Right renal pelvis (tissue), 4 donors: Measurements from ENCODE around the gene POLE. TPM values are rescaled to one million over a fixed set of nuclear protein-coding genes. Genes with fewer than 3 reads are reported as not detected.

Experiments used
- DNase-seq, 4 donors: peaks; one replicate each; pipeline ENCODE4 v3.0.0-alpha.2; 2013; ENCODE audit warnings: low read depth in 4 of 4, low spot score in 3 of 4, missing footprints in 1 of 4
- polyA plus RNA-seq, 4 donors: library from polyadenylated mRNA; unstranded; fragments of 120-200 nt; gene quantifications; one replicate each; pipeline ENCODE4 v1.2.1, GENCODE V29; 2013; ENCODE audit not compliant: insufficient read length in 4 of 4

POLE gene
- polyA plus RNA-seq, 4 donors, result 40.5 to 47.5 (median 45.6) TPM

- DNase-seq, result no peak
These were observed 68.5 kb downstream of the POLE start, which contains the start of gene P2RX2 for GRCh38 chr12:132618683-132619043. Gene P2RX2, plus strand, starts transcription at chr12:132618776. Its CDS starts 41 bp downstream, at chr12:132618817.

- DNase-seq, result no peak
These were observed 69.1 kb downstream of the POLE start for GRCh38 chr12:132617822-132618682.

- DNase-seq, result no peak
These were observed 69.9 kb downstream of the POLE start for GRCh38 chr12:132617135-132617701.

GRCh38 chr12:132615579-132616038 lies 71.5 kb downstream of the POLE start:
- DNase-seq, result no peak

- peak in 1 of 4 donors; percentile 77 for DNase-seq
These were observed 72.1 kb downstream of the POLE start for GRCh38 chr12:132614861-132615578.

DNA sequence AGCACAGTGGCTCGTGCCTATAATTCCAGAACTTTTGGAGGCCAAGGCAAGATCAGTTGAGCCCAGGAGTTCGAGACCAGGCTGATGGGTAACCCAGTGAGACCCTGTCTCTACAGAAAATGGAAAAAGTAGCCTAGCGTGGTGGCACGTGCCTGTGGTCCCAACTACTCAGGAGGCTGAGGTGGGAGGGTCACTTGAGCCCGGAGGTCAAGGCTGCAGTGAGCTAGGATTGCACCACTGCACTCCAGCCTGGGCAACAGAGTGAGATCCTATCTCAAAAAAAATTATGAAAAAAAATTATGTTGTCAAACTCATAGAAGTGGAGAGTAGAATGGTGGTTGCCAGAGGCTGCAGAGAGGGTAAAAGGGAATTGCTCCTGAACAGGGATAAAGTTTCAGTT lies 73.1 kb downstream of the POLE start:
- DNase-seq, result no peak

GRCh38 chr12:132611620-132612019 lies 75.5 kb downstream of the POLE start:
- DNase-seq, result no peak

DNA sequence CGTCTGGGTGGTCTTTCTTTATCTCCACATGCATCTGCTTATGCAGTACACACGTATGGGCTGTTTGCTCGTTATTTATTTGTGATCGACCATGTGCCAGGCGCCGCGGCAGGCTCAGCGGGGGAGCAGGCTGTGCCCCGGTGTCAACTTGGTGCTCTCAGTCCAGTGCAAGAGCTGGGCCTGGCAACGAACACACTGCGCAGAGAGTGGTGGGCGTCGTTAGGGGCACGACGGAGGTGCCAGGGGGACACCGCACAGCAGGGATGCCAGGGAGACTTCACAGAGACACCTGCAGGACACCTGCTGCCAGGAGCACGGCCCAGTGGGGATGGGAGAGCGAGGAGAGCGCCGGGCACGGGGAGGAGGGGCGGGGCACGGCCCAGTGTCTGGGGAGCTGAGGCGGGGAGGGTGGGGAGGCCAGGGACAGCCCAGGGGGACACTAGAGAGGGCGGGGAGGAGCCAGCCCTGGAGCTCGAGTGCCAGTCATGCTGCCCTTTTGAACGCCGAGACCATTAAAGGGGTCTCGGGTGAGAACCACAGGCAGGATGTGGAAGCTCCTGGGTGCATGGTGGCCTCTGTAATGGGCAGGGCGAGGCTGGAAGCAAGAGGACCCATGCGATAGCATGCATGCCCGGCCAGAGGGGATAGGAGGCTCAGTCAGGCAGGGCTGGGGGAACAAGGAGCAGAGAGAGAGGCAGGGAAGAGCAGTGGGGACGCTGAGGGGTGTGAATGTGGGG lies 76.1 kb downstream of the POLE start:
- DNase-seq, result no peak

DNA sequence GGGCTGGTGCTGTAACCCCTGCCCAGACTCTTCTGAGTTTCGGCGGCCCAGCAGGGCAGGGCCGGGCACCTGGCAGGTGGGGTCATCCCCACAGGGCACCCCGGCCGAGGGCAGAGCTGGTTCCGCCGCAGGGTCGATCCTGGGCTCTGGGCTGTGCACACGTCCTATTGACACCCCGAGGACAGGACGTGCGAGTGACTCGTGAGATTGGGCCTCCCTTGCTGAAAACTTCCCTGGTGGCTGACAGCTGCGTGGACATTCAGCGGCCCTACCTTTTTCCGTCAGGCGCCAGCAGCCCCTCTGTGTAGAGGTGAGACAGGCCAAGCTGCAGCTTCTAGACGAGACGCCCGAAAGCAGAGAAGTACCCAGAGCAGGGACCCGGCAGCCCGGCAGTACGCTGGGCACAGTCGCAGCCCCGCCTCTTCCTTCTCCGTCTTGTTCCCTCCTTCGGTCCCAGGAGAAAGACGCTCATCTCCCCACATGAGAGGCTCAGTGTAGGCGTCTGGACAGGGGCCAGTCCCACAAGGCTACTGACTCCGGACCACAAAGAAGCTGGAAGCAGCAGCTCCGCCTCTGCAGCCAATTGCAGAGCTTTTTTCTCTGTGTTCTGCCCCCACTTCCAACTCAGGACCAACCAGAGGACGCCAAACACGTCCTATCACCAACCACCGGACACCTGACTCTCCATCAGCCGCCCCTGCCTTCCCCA lies 76.9 kb downstream of the POLE start, which contains the start of gene LRCOL1:
LRCOL1 (minus strand) TSS at position 532 of the 709 bp plus-strand sequence. CDS start 4,331 bp downstream, outside the sequence.
- no peak for DNase-seq

DNA sequence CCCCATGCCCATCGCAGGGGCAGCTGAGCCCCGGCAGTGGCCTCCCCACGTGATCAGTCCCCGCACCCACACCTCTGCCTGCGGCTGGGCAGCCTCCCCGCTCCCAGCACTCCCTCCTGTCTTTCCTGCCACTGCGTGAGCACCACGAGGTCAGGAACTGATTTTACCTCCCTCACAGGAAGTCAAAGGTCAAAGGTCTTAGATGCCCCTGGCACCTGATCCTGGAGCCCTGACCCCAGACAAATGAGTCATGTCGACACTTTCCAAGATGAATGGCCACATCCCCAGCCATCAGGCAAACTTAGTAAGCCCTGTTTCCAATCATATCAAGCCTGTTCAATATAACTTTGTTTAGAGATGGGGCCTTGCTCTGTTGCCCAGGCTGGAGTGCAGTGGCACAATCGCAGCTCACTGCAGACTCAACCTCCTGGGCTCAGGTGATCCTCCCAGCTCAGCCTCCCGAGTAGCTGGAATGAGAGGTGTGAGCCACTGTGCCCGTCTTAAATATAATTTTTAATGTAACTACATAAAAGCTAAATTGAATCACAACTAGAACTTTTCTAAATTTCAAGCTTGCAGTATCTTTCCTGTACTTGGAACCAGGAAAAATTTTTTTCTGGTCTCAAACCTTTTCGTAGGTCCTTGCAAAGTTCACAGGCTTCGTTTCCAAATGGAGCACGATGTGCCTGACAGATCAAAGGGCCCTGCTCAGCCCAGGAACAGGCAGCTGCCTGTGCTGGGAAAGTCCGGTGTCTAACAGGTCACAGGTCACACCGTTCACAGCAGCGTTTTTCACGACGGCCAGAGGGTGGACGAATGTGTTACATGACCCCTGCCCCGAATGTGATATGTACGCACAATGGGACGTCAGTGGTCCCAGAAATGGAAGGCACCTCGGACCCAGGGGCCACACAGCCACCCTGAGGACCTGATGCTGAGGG lies 78.6 kb downstream of the POLE start:
- no peak for DNase-seq

DNA sequence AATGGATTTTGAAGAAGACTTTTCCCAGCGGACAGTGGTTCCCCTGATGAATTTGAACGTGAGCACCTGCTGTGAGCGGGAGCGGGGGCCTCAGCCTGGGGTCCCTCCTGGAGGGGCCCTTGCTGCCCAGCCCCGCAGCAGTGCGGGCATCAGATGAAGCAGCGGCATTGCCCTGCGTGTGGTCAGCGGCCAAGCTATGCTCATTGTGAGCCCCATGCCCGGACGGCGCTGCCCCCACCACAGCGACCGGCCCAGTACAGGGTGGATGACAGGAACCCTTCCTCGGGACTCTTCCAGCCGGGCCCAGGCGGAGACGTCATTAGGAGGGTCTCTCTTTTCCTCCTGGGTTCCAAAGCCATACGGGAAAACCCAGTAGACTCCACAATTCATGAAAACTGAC lies 80.2 kb downstream of the POLE start:
- no peak for DNase-seq

GRCh38 chr12:132606466-132606865 lies 80.7 kb downstream of the POLE start:
- DNase-seq, result no peak

- DNase-seq, result no peak
These were observed 81.2 kb downstream of the POLE start for GRCh38 chr12:132605892-132606291.

DNA sequence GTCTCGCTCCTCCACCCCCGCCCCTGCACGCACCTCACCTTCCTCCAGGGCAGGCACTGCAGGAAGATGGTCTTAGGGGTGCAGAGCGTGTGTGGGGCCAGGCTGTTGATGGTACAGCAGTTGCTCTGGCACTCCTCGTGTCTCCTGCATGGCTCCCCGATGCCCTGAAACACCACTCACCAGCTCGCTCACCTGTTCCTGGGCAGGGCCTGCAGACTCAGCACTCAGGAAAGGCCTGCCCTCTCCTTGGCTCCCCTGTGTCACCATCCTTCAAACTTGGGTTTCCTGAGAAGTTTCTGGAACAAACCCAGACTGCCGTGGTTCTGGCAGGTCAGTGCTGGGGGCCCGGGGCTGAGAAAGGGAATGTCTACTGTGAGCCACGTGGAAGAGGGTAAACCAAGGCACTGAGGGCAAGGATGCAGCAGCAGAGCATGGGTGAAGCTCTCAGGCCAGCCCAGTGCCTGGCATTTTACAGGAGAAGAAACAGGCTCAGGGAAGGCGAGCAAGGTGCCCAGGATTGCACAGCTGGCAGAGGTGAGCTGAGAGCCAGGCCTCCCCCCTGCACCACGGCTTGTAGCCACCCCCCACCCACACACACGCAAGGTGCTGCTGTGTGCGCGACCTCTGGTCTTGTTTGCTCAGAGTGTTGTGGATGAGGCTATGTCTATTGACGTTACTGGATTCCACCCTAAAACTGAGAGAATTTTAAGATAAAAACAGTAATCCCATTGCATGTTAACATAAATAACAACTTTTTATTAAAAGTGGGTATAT lies 82.3 kb downstream of the POLE start:
- DNase-seq, result no peak

DNA sequence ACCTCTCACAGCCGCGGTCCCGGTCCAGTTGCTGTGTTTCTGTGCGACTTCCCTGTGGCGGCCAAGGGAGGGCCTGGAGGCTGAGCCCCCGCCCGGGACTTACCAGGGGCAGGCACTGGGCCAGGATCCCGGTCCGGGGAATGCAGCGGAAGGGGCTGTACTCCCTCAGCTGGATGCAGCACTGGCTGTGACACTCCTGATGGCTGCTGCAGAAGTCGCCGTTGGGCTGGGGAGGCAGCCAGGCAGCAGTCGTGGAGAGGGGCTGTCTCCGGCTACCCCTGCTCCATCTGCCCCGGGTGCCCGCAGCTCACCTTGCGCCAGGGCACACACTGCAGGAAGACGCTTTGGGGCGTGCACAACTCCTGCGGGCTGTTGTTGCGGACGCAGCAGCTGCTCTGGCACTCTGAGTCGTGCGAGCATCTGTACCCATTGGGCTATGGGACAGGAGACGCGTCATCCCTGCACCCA lies 83.0 kb downstream of the POLE start:
- DNase-seq, result no peak

DNA sequence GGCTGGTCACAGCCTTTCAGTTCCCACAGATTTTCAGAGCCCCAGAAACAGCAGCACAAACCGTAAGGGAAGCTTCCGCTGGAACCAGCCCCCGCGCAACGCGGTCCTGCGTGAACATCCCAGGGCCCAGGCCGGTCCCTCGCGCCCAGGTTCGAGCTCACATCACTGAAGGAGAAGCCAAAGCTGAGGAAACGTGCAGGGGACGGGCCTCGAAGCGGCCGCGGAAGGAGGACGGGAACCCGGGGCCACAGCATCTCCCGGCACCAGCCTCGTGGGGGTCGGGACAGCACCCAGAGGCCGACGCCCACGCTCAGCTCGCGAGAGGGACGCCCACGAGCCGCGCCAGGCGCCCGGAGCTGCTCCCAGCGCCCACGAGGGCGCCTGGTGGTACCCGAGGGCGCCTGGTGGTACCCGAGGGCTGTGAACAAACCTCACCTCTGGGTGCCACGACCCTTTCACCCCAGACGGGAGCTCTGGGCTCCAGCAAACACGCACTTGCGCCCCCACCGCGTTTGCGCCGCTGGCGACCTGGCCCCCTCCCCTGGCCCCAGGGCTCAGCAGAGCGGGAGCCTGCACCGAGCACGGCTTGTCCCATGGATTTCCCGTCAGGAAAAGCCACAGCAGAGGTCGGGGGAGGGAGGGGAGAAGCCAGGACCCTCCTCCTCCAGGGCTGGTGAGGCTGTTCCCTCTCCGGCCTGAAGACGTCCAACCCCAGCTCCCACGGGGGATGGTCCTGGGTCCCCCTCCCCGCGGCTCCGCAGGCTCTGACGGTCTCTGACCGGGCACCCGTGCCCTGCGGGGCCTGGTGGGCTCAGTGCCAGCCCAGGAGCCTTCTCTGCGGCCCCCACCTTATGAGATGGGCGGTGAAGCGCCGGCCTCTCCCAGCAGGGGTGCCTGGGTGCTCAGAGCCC lies 83.6 kb downstream of the POLE start:
- no peak for DNase-seq
